HEK293 (cell line): Measurements from ENCODE around the gene COQ8B.

Source experiments
- HOXA7 ChIP-seq: sonication (generic); formaldehyde crosslinking; IDR thresholded peaks from 2 replicates; pipeline ENCODE4 v1.8.1; 2022; ENCODE audit warnings: missing genetic modification reagents, borderline replicate concordance
- KLF8 ChIP-seq: fragments of 450-650 bp; formaldehyde crosslinking; IDR thresholded peaks from 2 replicates; pipeline ENCODE4 v1.5.1; 2016; ENCODE audit warnings: missing biosample characterization, missing genetic modification characterization
- OVOL3 ChIP-seq: fragments of 450-650 bp; formaldehyde crosslinking; IDR thresholded peaks from 2 replicates; pipeline ENCODE4 v1.5.1; 2016; ENCODE audit warnings: missing biosample characterization, missing genetic modification characterization
- REPIN1 ChIP-seq: fragments of 450-650 bp; formaldehyde crosslinking; IDR thresholded peaks from 2 replicates; pipeline ENCODE4 v1.5.1; 2017; ENCODE audit warnings: missing biosample characterization, missing genetic modification characterization, low read depth
- SALL2 ChIP-seq: fragments of 450-650 bp; formaldehyde crosslinking; IDR thresholded peaks from 2 replicates; pipeline ENCODE4 v1.5.0; 2017; ENCODE audit warnings: missing biosample characterization, mild to moderate bottlenecking, missing genetic modification characterization, borderline replicate concordance
- TCF7L2 ChIP-seq: IDR thresholded peaks from 2 replicates; pipeline ENCODE4 v1.6.1; 2011; ENCODE audit warnings: low read depth, mild to moderate bottlenecking, inconsistent platforms, low read length, moderate library complexity, borderline replicate concordance
- TSHZ1 ChIP-seq: fragments of 450-650 bp; formaldehyde crosslinking; IDR thresholded peaks from 2 replicates; pipeline ENCODE4 v1.5.1; 2016; ENCODE audit warnings: missing biosample characterization, missing genetic modification characterization, borderline replicate concordance
- YY1 ChIP-seq: fragments of 450-650 bp; formaldehyde crosslinking; IDR thresholded peaks from 2 replicates; pipeline ENCODE4 v1.5.1; 2018; ENCODE audit warnings: missing biosample characterization, missing genetic modification characterization
- ZBTB49 ChIP-seq: fragments of 450-650 bp; formaldehyde crosslinking; IDR thresholded peaks from 2 replicates; pipeline ENCODE4 v1.5.1; 2016; ENCODE audit warnings: missing biosample characterization, missing genetic modification characterization, low read depth
- ZFHX2 ChIP-seq: fragments of 450-650 bp; formaldehyde crosslinking; conservative IDR thresholded peaks from 2 replicates; pipeline ENCODE4 v1.5.1; 2016; ENCODE audit warnings: missing biosample characterization, missing genetic modification characterization
- ZFP37 ChIP-seq: fragments of 450-650 bp; formaldehyde crosslinking; IDR thresholded peaks from 2 replicates; pipeline ENCODE4 v1.5.1; 2016; ENCODE audit warnings: missing biosample characterization, missing genetic modification characterization
- ZIC2 ChIP-seq: fragments of 450-650 bp; formaldehyde crosslinking; IDR thresholded peaks from 2 replicates; pipeline ENCODE4 v1.5.1; 2016; ENCODE audit warnings: missing biosample characterization, missing genetic modification characterization
- ZNF132 ChIP-seq: fragments of 450-650 bp; formaldehyde crosslinking; IDR thresholded peaks from 2 replicates; pipeline ENCODE4 v1.5.1; 2017; ENCODE audit warnings: missing biosample characterization, missing genetic modification characterization, borderline replicate concordance
- ZNF157 ChIP-seq: fragments of 450-650 bp; formaldehyde crosslinking; IDR thresholded peaks from 2 replicates; pipeline ENCODE4 v1.5.1; 2016; ENCODE audit warnings: missing biosample characterization, missing genetic modification characterization
- ZNF184 ChIP-seq: fragments of 450-650 bp; IDR thresholded peaks from 2 replicates; pipeline ENCODE4 v1.5.1; 2018; ENCODE audit warnings: missing biosample characterization, mild to moderate bottlenecking, missing genetic modification characterization
- ZNF221 ChIP-seq: fragments of 450-650 bp; formaldehyde crosslinking; IDR thresholded peaks from 2 replicates; pipeline ENCODE4 v1.5.1; 2017; ENCODE audit warnings: missing biosample characterization, missing genetic modification characterization, borderline replicate concordance
- ZNF266 ChIP-seq: fragments of 450-650 bp; formaldehyde crosslinking; IDR thresholded peaks from 2 replicates; pipeline ENCODE4 v1.5.1; 2016; ENCODE audit warnings: missing biosample characterization, missing genetic modification characterization, low read depth
- ZNF302 ChIP-seq: fragments of 450-650 bp; formaldehyde crosslinking; IDR thresholded peaks from 2 replicates; pipeline ENCODE4 v1.5.1; 2016; ENCODE audit warnings: missing biosample characterization, missing genetic modification characterization, low read depth
- ZNF423 ChIP-seq: fragments of 450-650 bp; formaldehyde crosslinking; IDR thresholded peaks from 2 replicates; pipeline ENCODE4 v1.5.1; 2016; ENCODE audit warnings: missing biosample characterization, missing genetic modification characterization
- ZNF488 ChIP-seq: fragments of 450-650 bp; formaldehyde crosslinking; IDR thresholded peaks from 2 replicates; pipeline ENCODE4 v1.5.1; 2016; ENCODE audit warnings: missing biosample characterization, missing genetic modification characterization
- ZNF596 ChIP-seq: fragments of 450-650 bp; IDR thresholded peaks from 2 replicates; pipeline ENCODE4 v1.5.0; 2018; ENCODE audit warnings: missing biosample characterization, mild to moderate bottlenecking, missing genetic modification characterization, moderate library complexity
- ZNF629 ChIP-seq: fragments of 450-650 bp; formaldehyde crosslinking; IDR thresholded peaks from 2 replicates; pipeline ENCODE4 v1.5.1; 2017; ENCODE audit warnings: missing biosample characterization, missing genetic modification characterization
- ZNF639 ChIP-seq: fragments of 450-650 bp; formaldehyde crosslinking; IDR thresholded peaks from 2 replicates; pipeline ENCODE4 v1.5.1; 2016; ENCODE audit warnings: missing biosample characterization, missing genetic modification characterization
- ZNF747 ChIP-seq: fragments of 450-650 bp; formaldehyde crosslinking; IDR thresholded peaks from 2 replicates; pipeline ENCODE4 v1.5.1; 2016; ENCODE audit warnings: missing biosample characterization, missing genetic modification characterization
- ZNF777 ChIP-seq: fragments of 450-650 bp; formaldehyde crosslinking; IDR thresholded peaks from 2 replicates; pipeline ENCODE4 v1.5.1; 2017; ENCODE audit warnings: missing biosample characterization, missing genetic modification characterization, borderline replicate concordance
- ZNF843 ChIP-seq: fragments of 450-650 bp; formaldehyde crosslinking; IDR thresholded peaks from 2 replicates; pipeline ENCODE4 v1.5.1; 2016; ENCODE audit warnings: missing biosample characterization, missing genetic modification characterization
- TF ChIP-seq, protein P1 (sequence below): fragments of 450-650 bp; formaldehyde crosslinking; IDR thresholded peaks from 2 replicates; pipeline ENCODE4 v1.5.1; 2017; ENCODE audit warnings: missing biosample characterization, missing genetic modification characterization
- TF ChIP-seq, protein P2 (sequence below): fragments of 450-650 bp; formaldehyde crosslinking; IDR thresholded peaks from 2 replicates; pipeline ENCODE4 v1.5.1; 2016; ENCODE audit warnings: missing biosample characterization, missing genetic modification characterization

Gene COQ8B

DNA sequence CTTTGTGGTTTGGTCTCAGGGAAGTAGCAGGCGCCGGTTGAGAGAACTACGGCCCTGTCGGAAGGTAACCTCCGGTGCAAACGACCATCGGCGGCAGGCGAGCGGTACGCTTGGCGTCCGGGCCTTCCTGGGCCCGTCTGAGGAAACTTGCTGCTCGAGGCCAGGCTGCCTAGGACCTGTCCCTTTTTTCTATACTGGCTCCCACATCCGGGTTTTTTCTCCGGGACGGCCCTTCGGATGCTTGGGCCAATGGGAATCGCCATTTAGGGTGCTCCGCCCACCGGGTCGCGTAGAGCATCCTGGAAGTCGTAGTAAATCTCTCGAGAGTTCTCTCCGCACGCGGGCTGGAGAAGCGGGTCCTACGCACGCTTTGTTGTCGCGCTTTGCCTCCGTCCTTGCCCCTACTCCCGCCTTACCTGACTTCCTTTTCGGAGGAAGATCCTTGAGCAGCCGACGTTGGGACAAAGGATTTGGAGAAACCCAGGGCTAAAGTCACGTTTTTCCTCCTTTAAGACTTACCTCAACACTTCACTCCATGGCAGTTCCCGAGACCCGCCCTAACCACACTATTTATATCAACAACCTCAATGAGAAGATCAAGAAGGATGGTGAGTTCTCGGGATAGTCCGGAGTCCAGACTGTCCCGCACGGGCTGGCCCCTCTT is 34.3 kb upstream of the COQ8B start, which contains the start of gene SNRPA (continued):
- TF ChIP-seq ZBTB49 (tag by site-specific recombination) (no peak), ZNF132 (tag by site-specific recombination) (no peak), ZNF157 (no peak), REPIN1 (tag by site-specific recombination) (no peak; the same call in 1 of the 2 replicates), ZNF488 (no peak), ZFP37 (tag by site-specific recombination) (peak; percentile 93; the same call in 1 of the 2 replicates), TSHZ1 (tag by site-specific recombination) (no peak), SALL2 (no peak), ZNF266 (tag by site-specific recombination) (no peak), ZNF184 (tag by site-specific recombination) (no peak), ZIC2 (no peak), HOXA7 (CRISPR knock-in tag) (no peak), ZNF639 (tag by site-specific recombination) (peak; percentile 16), ZNF221 (tag by site-specific recombination) (no peak), TCF7L2 (no peak), ZNF843 (tag by site-specific recombination) (no peak), OVOL3 (tag by site-specific recombination) (no peak), ZNF747 (tag by site-specific recombination) (no peak), YY1 (tag by site-specific recombination) (no peak; the same call in 1 of the 2 replicates), ZNF629 (no peak), ZNF777 (tag by site-specific recombination) (no peak), ZNF302 (tag by site-specific recombination) (no peak), KLF8 (tag by site-specific recombination) (peak; percentile 67; the same call in 1 of the 2 replicates), ZFHX2 (tag by site-specific recombination) (peak; percentile 67), ZNF596 (tag by site-specific recombination) (no peak), ZNF423 (tag by site-specific recombination) (no peak)
- TF ChIP-seq, protein P1, sequence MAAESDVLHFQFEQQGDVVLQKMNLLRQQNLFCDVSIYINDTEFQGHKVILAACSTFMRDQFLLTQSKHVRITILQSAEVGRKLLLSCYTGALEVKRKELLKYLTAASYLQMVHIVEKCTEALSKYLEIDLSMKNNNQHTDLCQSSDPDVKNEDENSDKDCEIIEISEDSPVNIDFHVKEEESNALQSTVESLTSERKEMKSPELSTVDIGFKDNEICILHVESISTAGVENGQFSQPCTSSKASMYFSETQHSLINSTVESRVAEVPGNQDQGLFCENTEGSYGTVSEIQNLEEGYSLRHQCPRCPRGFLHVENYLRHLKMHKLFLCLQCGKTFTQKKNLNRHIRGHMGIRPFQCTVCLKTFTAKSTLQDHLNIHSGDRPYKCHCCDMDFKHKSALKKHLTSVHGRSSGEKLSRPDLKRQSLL: peak; percentile 19; the same call in 1 of the 2 replicates
- TF ChIP-seq, protein P2, sequence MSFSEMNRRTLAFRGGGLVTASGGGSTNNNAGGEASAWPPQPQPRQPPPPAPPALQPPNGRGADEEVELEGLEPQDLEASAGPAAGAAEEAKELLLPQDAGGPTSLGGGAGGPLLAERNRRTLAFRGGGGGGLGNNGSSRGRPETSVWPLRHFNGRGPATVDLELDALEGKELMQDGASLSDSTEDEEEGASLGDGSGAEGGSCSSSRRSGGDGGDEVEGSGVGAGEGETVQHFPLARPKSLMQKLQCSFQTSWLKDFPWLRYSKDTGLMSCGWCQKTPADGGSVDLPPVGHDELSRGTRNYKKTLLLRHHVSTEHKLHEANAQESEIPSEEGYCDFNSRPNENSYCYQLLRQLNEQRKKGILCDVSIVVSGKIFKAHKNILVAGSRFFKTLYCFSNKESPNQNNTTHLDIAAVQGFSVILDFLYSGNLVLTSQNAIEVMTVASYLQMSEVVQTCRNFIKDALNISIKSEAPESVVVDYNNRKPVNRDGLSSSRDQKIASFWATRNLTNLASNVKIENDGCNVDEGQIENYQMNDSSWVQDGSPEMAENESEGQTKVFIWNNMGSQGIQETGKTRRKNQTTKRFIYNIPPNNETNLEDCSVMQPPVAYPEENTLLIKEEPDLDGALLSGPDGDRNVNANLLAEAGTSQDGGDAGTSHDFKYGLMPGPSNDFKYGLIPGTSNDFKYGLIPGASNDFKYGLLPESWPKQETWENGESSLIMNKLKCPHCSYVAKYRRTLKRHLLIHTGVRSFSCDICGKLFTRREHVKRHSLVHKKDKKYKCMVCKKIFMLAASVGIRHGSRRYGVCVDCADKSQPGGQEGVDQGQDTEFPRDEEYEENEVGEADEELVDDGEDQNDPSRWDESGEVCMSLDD: no peak
- TF ChIP-seq, all 188 proteins: peak for 38
